CD4-positive, alpha-beta T cell treated with Interleukin-4 for 1 hour (primary cell): ENCODE data around the gene NPTX2.
"Not testable (repeated sequence)": the region's sequence is repeated elsewhere in the genome, so short reads cannot be mapped to it uniquely, and the experiment has no call there.

Experiments used
- DNase-seq, 2 donors: peaks; one replicate each; pipeline ENCODE4 v3.0.0-alpha.2; 2020 to 2022

Gene NPTX2, protein sequence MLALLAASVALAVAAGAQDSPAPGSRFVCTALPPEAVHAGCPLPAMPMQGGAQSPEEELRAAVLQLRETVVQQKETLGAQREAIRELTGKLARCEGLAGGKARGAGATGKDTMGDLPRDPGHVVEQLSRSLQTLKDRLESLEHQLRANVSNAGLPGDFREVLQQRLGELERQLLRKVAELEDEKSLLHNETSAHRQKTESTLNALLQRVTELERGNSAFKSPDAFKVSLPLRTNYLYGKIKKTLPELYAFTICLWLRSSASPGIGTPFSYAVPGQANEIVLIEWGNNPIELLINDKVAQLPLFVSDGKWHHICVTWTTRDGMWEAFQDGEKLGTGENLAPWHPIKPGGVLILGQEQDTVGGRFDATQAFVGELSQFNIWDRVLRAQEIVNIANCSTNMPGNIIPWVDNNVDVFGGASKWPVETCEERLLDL

DNA sequence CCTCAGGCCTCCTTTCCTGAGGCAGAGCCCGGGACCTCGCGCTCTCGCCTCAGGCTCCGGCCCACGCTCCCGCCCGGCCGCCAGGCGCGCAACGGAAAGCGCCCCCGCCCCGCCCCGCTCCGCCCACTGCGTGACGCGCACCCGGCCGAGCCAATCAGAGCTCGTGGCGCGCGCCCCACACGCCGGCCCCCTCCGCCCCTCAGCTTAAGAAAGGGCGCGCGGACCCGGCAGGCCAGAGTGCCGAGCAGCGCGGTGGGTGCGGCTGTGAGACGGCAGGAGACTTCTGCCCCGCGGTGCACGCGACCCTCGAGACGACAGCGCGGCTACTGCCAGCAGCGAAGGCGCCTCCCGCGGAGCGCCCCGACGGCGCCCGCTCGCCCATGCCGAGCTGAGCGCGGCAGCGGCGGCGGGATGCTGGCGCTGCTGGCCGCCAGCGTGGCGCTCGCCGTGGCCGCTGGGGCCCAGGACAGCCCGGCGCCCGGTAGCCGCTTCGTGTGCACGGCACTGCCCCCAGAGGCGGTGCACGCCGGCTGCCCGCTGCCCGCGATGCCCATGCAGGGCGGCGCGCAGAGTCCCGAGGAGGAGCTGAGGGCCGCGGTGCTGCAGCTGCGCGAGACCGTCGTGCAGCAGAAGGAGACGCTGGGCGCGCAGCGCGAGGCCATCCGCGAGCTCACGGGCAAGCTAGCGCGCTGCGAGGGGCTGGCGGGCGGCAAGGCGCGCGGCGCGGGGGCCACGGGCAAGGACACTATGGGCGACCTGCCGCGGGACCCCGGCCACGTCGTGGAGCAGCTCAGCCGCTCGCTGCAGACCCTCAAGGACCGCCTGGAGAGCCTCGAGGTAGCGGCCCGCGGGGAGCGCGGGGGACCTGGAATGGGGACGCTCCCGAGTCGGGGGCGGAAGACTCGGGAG lies at the start of gene NPTX2:
TSS of gene NPTX2 (plus strand) at position 235 of the 909 bp plus-strand sequence. CDS start at position 412, 177 bp downstream.
- no peak for DNase-seq

DNA sequence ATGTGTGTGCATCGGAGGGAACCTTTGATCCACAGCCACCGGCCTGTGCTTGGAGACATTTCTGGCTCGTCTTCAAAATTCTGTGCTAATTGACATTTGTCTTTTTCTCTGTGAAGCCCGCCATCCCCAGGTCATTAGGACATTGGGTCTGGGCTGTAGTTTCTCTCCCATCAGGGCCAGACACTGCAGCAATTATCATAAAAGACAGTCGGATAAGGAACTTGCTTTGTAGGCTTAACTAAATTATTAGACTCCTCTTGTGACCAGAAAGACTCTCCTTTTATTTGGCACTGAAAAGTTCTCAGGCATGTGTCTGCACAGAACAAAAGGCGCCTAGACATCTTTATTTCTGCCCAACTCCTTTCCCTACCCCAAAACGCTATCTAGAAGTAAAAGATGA lies 49.1 kb upstream of the NPTX2 start:
- no peak for DNase-seq

DNA sequence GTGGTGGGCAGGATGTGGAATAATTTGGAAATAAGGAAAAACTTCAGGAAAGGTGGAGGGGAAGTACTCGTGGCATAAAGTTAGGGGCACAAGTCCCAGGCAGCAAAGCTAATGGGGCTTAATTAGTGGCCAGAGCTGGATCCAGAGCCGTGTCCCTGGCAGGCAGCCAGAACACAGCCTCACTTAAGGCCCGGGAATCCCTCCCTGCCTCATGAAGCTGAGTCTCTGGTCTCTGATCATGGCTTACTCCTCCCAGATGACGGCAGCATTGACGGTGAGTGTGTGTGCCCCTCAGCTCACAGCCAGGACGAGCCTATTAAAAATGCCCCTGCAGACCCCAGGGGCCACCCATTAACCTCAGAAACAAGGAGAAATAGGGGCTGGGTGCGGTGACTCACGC lies 48.2 kb upstream of the NPTX2 start:
- no peak for DNase-seq

DNA sequence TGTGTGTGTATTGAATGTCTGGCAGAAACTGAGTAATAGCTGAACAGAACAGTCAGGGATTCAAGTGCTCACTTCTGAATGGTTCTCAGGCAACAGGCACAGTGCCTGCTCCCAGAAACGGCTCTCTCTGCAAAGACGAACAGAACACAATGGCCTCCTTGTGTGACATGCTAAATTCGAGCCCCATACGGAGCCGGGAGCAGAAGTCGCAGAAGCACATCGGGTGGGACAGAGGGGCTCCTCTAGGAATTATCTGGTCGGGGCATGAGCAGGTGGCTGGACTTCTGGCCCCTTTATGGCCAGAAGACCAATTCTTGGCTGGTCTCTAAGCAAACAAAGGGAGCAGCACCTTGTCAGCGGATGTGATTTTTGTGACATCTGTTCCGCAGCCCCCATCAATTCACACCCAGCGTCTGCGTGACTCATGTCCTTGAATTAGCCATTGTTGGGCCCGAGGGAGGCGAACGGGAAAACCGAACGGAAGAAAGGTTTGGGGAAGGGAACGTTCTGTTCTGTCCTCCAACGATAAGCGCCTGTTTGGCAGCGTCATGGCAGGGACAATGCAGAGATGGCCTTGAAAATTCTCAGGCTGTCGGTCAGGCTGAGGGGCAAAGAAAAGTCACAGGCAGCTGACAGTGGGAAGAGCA lies 47.3 kb upstream of the NPTX2 start:
- DNase-seq = no peak

DNA sequence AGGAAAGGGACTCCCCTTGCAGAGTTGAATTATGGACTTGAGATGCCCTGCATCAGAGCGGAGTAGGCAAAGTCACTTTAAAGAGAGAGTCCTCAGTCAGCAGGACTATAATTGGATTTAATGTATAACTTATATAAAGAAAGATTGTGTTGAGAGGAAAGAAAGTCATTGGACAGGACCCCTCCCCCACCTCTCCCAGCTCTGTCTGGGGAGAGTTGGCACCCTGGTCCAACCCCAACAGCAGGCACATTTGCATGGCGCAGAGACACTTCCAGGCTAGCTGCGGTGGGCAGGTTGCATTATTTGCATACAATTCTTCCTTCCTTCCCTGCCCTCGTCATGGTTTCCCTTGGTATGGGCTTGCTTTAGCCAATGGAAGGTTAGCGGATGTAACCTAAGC lies 46.1 kb upstream of the NPTX2 start:
- DNase-seq = no peak

DNA sequence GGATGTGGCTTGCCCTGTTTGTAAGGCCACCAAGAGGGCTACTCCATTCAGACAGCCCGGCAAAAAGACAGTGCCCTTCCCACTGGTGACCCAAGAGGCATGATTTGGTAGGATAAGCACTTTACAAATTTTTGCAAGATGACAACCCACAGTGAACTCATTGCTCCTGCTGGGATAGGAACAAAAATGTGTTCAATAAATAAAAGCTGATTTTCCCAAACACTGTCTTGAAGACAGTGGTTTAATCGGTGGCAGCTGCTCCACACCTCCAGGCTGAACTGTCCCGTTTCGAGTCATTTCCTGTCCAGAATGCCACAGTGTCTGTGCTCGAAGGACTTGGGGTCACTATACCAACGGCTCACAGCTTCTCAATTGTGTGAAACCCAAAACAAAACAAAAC lies 45.1 kb upstream of the NPTX2 start:
- no peak for DNase-seq

DNA sequence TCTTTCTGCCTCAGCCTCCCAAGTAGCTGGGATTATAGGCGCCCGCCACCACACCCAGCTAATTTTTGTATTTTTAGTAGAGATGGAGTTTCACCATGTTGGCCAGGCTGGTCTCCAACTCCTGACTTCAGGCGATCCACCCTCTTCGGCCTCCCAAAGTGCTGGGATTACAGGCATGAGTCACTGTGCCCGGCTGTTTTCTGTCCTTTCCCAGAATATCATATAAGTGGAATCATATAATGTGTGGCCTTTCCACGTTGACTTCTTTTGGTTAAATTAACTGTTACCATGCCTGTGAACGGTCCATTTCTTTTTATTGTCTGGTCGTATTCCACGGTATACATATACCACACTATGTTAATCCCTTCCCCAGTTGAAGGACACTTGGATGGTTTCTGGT lies 44.4 kb upstream of the NPTX2 start:
- DNase-seq = not testable (repeated sequence)

DNA sequence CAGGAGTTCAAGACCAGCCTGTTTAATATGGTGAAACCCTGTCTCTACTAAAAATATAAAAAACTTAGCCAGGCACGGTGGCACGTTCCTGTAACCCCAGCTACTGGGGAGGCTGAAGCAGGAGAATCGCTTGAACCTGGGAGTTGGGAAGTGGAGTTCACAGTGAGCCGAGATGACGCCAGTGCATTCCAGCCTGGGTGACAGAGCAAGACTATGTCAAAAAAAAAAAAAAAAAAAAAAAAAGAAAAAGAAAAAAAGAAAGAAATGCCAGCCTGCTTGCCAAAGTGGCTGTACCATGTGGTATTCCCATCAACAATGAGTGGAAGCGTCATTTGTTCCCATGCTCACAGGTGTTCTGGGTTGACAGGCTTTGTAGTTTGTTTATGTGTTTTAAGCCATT lies 43.3 kb upstream of the NPTX2 start:
- DNase-seq = no peak

DNA sequence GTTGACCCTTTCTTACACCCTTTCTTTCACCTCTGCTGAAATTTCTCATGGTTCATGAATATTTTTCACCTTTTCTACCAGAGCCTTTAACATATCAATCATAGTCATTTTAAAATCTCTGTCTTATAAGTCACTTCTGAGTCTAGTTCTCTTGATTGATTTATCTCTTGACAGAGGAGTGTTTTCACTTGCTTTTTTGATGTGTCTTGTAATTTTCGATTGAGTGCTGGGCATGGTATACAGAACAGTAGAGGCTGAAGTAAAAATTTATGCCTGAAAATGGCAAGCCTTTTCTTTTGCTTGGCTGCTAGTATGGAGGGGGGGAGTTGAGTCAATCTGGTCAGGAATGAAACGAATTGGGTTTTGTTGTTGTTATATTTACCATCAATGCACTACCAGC lies 41.2 kb upstream of the NPTX2 start:
- no peak for DNase-seq

DNA sequence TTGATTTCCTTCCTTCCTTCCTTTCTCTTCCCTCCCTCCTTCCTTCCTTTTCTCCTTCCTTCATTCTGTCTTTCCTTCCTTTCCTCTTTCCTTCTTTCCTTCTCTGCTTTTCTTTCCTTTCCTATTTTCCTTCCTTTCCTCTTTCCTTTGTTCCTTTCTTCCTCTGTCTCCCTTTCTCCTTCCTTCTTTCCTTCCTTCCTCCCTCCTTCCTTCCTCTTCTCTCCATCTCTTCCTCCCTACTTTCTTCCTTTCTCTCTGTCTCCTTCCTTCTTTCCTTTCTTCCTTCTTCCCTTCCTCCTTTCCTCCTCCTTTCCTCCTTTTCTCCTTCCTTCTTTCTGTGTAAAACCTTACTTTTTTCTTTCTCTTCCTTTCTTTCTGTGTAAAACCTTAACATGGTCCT lies 32.3 kb upstream of the NPTX2 start:
- no peak for DNase-seq

DNA sequence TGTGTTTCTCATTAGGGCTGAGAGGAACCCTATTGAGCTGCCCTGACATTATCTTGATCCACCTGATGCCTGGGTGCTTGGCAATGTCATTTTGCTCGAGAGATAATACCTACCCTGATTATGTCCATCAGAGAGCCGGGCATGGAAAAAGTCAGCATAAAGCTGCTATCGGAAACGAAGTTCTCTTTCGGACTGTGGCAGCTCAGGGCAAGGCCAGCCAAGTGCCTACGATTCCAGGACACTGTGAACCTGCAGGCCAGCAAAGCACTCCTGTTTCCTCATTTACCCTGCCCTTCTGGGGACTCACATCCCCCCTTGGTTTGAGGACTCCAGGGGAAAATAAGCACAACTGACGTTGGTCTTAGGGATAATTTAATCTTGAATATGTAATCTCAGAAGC lies 25.2 kb upstream of the NPTX2 start:
- no peak for DNase-seq

DNA sequence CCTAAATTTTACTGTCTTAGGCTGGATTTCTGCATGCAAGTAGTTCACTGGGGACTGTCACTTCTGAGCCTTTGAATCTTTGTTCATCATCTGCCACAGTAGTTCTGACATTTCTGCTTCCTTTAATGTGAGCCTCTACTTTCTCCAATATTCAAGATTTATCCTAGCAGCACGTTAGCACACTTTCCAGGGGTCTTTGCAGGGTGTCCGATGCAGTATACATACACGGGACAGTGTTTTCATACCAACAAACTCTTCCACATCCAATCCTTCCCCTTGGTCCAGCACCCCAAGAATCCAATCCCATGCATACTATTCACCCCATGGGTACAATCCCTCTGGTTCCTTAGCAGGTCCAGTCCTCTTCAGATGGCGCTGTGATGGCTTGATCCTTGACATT lies 22.7 kb upstream of the NPTX2 start:
- no peak for DNase-seq

DNA sequence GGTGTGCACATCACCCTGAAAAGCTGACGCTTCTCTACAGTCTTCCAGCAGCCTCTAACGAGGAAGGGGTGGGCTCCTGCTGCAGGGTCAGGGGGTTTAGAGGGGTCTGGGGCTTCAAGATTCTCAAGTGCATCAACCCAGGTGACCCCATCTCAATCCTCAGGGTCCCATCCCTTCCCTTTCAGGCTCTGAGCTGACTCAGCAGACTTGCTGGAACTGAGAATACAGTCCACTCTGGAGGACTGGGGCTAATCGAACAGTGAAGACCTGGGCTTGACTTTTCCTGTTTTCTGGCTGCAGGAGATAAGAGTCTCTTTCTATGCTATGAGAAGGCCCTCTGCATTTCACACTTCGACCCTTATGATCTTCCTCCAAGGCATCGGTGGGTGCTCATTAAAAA lies 22.3 kb upstream of the NPTX2 start:
- DNase-seq = no peak

DNA sequence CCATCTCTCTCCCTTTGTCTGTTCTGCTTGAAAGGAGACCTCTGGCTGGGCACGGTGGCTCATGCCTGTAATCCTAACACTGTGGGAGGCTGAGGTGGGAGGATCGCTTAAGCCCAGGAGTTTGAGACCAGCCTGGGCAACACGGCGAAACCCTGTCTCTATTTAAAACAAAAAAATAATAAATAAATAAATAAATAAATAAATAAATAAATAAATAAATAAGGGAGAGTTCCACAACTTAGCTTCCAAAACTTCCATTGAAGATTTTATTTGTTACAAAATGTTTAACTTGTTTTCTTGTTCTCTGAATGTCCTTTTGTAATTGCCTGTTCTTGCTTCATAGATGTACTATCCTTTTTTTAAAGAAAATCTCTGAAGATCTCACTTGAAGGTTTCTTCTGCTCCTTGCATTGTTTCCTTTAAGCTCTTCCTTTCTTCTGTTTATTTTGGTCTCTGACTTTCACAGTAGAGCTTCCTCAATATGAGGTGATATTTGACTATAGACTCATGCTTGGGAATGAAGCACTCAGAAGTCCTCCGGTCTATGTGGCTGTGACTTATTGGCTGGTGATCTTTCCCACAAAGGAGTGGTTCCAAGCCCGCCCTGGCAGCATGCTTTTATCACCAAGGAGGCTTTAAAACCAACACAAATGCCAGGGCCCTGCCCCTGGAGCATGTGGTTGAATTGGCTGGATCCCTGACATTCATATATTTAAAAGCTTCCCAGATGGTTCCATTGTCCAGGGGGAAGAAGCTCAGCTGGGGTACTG lies 18.1 kb upstream of the NPTX2 start:
- DNase-seq = no peak

DNA sequence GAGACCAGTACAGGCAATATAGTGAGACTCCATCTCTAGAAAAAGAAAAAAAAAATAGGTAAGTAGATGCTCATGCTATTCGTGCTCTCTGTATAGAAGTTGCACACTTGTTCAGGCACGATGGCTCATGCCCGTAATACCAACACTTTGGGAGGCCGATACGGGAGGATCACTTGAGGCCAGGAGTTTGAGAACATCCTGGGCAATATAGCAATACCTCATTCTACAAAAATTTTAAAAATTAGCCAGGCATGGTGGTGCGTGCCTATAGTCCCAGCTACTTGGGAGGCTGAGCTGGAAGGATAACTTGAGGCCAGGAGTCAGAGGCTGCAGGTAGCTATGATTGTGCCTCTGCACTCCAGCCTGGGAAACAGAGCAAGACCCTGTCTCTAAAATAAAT lies 17.2 kb upstream of the NPTX2 start:
- no peak for DNase-seq

DNA sequence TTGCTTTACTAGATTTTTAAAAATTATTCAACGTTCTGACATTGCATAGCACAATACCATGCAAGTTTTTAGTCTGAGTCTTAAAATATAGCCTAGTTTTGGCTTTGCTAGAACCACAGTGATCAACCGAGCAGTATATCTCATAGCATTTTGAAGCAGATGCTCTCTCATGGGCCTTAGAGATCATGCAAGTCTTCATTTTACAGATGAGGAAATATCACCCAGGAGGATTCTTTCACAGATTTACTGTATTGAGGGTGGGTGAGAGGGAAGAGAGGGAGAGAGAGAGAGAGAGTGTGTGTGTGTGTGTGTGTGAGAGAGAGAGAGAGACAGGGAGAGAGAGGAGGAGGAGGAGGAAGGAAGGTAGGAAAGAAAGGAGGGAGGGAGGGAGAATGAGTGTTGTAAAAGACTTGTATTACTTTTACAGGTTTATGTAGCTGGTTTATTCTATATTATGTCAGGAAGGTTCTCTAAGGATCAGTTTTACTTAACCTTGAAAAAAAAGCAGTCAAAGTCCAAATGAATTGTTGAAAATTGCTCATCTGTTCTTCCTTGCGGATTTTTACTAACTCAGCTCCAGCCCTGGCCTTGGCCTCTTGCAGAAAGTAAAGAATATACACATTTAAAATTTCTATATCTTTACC lies 14.2 kb upstream of the NPTX2 start:
- DNase-seq = no peak

DNA sequence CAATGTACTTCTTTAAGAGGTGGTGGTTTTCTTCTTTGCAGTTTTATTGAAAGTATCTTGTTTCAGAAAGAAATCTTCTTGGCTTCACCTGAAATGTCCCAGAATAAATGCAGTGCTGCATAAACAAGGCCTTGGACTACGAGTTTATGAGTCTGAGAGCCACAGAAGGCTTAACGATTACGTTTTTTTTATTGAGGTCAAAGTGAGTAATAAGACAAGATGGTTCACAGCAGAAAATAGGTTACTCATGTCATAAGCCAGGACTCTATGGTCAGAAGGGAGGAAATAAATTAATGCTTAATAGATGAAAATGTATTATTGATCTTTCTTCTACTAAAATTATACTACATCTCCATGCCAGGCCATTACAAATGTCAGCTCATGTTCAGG lies 13.7 kb upstream of the NPTX2 start:
- DNase-seq = no peak

DNA sequence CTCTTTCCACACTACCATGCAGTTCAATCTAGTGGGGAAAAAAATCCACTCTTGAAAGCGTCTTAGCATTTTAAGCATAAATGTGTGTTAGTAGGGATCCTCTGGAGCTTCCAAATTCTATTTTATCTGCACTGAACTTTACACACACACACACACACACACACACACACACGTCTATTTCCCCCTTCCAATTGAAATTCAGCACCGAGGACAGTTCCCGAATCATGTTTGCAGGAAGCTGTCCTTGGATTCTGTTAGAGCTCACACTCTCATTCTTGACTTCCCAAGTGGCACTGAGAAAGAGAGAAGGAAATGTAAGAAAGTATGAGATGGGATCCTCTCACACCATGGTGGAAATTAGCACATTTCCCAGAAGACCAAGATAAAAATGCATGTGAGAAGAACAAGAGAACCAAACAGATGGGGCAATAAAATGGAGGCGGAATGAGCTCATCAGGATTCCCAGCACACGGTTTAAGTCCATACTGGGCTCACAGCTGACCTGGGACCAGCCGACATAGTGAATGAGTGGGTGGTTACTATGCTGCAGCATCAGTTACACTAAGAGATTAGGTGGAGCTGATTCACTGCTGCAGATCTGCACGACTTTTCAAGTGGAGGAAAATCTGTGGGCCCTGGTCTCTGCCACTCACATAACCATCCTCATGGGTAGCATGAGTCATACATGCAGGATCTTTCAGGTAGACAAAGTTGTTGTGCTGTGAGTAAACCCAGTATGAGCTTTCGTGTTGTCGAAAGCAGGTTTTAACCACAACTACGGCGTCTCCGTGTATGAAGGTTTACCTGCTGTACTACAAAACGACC lies 3.3 kb upstream of the NPTX2 start:
- DNase-seq = no peak

DNA sequence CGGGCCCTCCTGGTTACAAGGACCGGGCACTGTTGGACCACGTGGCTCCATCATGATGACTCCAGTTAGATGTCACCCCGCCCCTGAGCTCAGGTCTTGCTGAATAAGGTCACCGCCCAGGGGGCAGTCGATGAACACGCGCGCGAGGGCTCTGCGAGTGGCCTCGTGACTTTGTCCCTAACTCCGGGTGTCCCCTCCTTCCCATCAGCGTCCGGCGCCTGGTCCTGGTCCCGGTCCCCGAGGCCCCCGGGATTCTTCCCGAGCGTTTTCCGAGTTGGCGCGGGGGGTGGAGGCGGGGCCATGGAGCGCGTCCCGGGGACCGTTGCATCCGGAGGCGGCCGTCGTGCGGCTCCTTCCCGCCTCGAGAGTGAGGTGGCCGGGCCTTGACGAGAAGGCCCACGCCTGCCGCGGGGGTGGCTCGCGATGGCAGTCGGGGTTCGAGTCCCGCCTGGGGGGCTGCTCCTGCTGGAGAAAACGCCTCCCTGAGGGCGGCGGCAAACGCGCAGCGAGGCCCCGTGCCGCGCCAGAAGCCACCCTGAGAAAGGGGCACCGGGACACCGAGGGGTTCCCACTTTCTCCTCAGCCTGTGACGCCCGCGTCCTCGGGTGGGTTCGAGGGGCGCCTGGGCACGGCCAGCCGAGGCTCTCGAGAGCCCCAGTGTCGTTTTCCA lies 569 bp upstream of the NPTX2 start:
- DNase-seq = no peak

DNA sequence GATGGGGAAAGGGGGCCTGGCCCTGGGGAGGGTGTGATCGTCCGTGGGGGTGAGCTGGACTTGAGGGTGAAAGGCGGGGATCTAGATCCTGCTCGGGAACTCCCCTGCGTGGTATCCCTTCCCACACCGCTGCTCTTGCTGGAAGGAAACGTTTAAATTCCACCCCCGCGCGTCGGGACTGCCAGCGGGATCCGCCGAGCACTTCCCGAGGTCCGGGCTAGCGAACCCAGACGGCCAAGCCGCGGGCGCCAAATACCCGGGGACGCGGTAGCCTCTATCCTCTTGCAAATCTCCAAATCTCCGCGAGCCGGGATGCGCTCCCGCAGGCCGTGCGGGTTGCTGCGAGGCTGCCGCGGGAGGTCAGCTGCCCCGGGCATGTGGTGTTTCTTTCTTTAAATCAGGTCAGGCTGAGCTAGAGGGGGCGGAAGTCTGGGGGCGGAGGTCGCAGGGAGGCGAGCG lies 904 bp downstream of the NPTX2 start:
- no peak for DNase-seq

DNA sequence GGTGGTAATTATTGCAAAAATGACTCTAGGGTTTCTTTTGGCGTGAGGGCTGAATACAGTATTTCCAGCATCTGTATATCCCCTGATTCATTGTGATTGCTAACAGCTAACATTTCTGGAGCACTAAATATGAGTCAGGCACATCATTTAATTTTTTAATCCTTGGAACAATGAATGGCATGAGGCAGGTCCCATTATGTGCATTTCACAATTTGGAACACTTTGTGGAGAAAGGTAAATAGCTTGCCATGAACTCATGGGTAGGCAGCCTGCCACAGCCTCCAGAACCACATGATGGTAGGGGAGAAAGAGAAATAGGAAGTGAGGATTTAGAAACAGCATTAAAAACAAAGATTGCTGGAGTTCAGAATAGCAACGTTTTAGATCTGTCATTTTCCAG lies 1.7 kb downstream of the NPTX2 start:
- no peak for DNase-seq
